Measurements from ENCODE around the gene POU5F2. TPM values are rescaled to one million over a fixed set of nuclear protein-coding genes. Genes with fewer than 3 reads are reported as not detected.

Gene POU5F2
- total RNA-seq, 4 donors from 2014 or later, result 1.4 to 7.1 (median 2.7) TPM

GRCh38 chr5:93724791-93725190, 16.6 kb downstream of the POU5F2 start:
- no peak for DNase-seq (ENCODE audit: low spot score in 2 of 2)
- no peak overlapping the region for H3K27ac ChIP-seq
- 86% methylated on average over 1 of the region's 1 CpG for WGBS
- H3K27me3 ChIP-seq, result no peaks in the 10 kb centered on the region
- no peak overlapping the region for H3K4me3 ChIP-seq
- TF ChIP-seq POLR2AphosphoS5 (IDR thresholded peaks at IDR 0.05), result no peak
- no peak for TF ChIP-seq POLR2A (IDR thresholded peaks at IDR 0.05)
- no peak for TF ChIP-seq CTCF (IDR thresholded peaks at IDR 0.05)
- TF ChIP-seq EP300 (IDR thresholded peaks at IDR 0.05), result no peak
- no peaks in the 10 kb centered on the region for H3K4me1 ChIP-seq
- no peaks in the 10 kb centered on the region for H3K9me3 ChIP-seq
- no peaks in the 10 kb centered on the region for H3K36me3 ChIP-seq

- TF ChIP-seq POLR2A (IDR thresholded peaks at IDR 0.05), result no peak
- TF ChIP-seq EP300 (IDR thresholded peaks at IDR 0.05), result no peak
- TF ChIP-seq CTCF (IDR thresholded peaks at IDR 0.05), result no peak
- no peak for TF ChIP-seq POLR2AphosphoS5 (IDR thresholded peaks at IDR 0.05)
- WGBS, result 71% methylated on average over 4 of the region's 4 CpGs
- H3K4me1 ChIP-seq, result no peaks in the 10 kb centered on the region
Observed at GRCh38 chr5:93723681-93724080, 17.7 kb downstream of the POU5F2 start.

GRCh38 chr5:93723005-93723404, 18.4 kb downstream of the POU5F2 start:
- no peaks in the 10 kb centered on the region for H3K4me1 ChIP-seq

More at GRCh38 chr5:93723681-93724080, 17.7 kb downstream of the POU5F2 start:
- DNase-seq (ENCODE audit: low spot score in 2 of 2), result no peak
- Histone ChIP-seq H3K4me3 (no peak overlapping the region), H3K27me3 (no peaks in the 10 kb centered on the region), H3K36me3 (no peaks in the 10 kb centered on the region), H3K27ac (no peak overlapping the region), H3K9me3 (no peaks in the 10 kb centered on the region)

GRCh38 chr5:93722588-93722987, 18.8 kb downstream of the POU5F2 start:
- TF ChIP-seq CTCF (IDR thresholded peaks at IDR 0.05) (no peak), POLR2AphosphoS5 (IDR thresholded peaks at IDR 0.05) (no peak), EP300 (IDR thresholded peaks at IDR 0.05) (no peak), POLR2A (IDR thresholded peaks at IDR 0.05) (no peak)
- DNase-seq (ENCODE audit: low spot score in 2 of 2), result no peak
- no peak overlapping the region for H3K27ac ChIP-seq
- H3K36me3 ChIP-seq, result no peaks in the 10 kb centered on the region
- 74% methylated on average over 3 of the region's 3 CpGs for WGBS
- H3K27me3 ChIP-seq, result no peaks in the 10 kb centered on the region
- no peak overlapping the region for H3K4me3 ChIP-seq
- no peaks in the 10 kb centered on the region for H3K4me1 ChIP-seq
- H3K9me3 ChIP-seq, result no peaks in the 10 kb centered on the region

More at GRCh38 chr5:93723005-93723404, 18.4 kb downstream of the POU5F2 start:
- Histone ChIP-seq H3K27me3 (no peaks in the 10 kb centered on the region), H3K9me3 (no peaks in the 10 kb centered on the region), H3K27ac (no peak overlapping the region), H3K4me3 (no peak overlapping the region), H3K36me3 (no peaks in the 10 kb centered on the region)
- no peak for DNase-seq (ENCODE audit: low spot score in 2 of 2)
- TF ChIP-seq POLR2A (IDR thresholded peaks at IDR 0.05) (no peak), EP300 (IDR thresholded peaks at IDR 0.05) (no peak), CTCF (IDR thresholded peaks at IDR 0.05) (no peak), POLR2AphosphoS5 (IDR thresholded peaks at IDR 0.05) (no peak)

GRCh38 chr5:93721511-93721910, 19.9 kb downstream of the POU5F2 start:
- TF ChIP-seq CTCF (IDR thresholded peaks at IDR 0.05), result no peak
- TF ChIP-seq POLR2A (IDR thresholded peaks at IDR 0.05), result no peak
- no peak for TF ChIP-seq EP300 (IDR thresholded peaks at IDR 0.05)
- TF ChIP-seq POLR2AphosphoS5 (IDR thresholded peaks at IDR 0.05), result no peak
- Histone ChIP-seq H3K4me1 (no peaks in the 10 kb centered on the region), H3K36me3 (no peaks in the 10 kb centered on the region), H3K27ac (no peak overlapping the region), H3K27me3 (no peaks in the 10 kb centered on the region), H3K9me3 (no peaks in the 10 kb centered on the region), H3K4me3 (no peak overlapping the region)
- DNase-seq (ENCODE audit: low spot score in 2 of 2), result no peak
- 27% methylated on average over 1 of the region's 1 CpG for WGBS
